Brain pericyte (primary cell): ENCODE results near the gene UQCC2.

ENCODE experiments used
- DNase-seq: peaks from one replicate; pipeline ENCODE4 v3.0.0-alpha.2; 2012; ENCODE audit warnings: low read depth, low spot score

UQCC2 gene

GRCh38 chr6:33725891-33726673 lies 14.6 kb upstream of the UQCC2 start:
- no peak for DNase-seq

GRCh38 chr6:33725222-33725621 lies 13.7 kb upstream of the UQCC2 start:
- DNase-seq = no peak

GRCh38 chr6:33724102-33725023 lies 12.9 kb upstream of the UQCC2 start:
- no peak for DNase-seq

GRCh38 chr6:33723371-33724085 lies 12.0 kb upstream of the UQCC2 start:
- DNase-seq = no peak

- no peak for DNase-seq
These were observed 10.7 kb upstream of the UQCC2 start for GRCh38 chr6:33722103-33722623.

- DNase-seq = no peak
These were observed 10.0 kb upstream of the UQCC2 start for GRCh38 chr6:33721508-33721907.

GRCh38 chr6:33720998-33721397 lies 9.5 kb upstream of the UQCC2 start:
- DNase-seq = no peak

- no peak for DNase-seq
These were observed 8.0 kb upstream of the UQCC2 start for GRCh38 chr6:33719326-33719987.

GRCh38 chr6:33718713-33719112 lies 7.2 kb upstream of the UQCC2 start:
- no peak for DNase-seq

GRCh38 chr6:33717934-33718455 lies 6.5 kb upstream of the UQCC2 start:
- DNase-seq = no peak

- no peak for DNase-seq
These were observed 5.6 kb upstream of the UQCC2 start for GRCh38 chr6:33716890-33717632.

- DNase-seq = no peak
These were observed 4.9 kb upstream of the UQCC2 start for GRCh38 chr6:33716379-33716778.

GRCh38 chr6:33714385-33715040 lies 3.0 kb upstream of the UQCC2 start:
- DNase-seq = no peak

- DNase-seq = no peak
These were observed 2.3 kb upstream of the UQCC2 start for GRCh38 chr6:33713786-33714185.

- DNase-seq = no peak
These were observed 1.4 kb upstream of the UQCC2 start for GRCh38 chr6:33712914-33713313.

- DNase-seq = no peak
These were observed 991 bp downstream of the UQCC2 start for GRCh38 chr6:33710296-33711121.

- no peak for DNase-seq
These were observed 1.8 kb downstream of the UQCC2 start for GRCh38 chr6:33709605-33710295.

- no peak for DNase-seq
These were observed 2.8 kb downstream of the UQCC2 start for GRCh38 chr6:33708516-33709204.
